Skin epidermis (tissue), 12 donors: ENCODE data around the gene MRPL37.
A peak's percentile ranks its signal among the peaks of the same experiment; 100 is the strongest.
"Not testable (repeated sequence)": the region's sequence is repeated elsewhere in the genome, so short reads cannot be mapped to it uniquely, and the experiment has no call there.

ENCODE experiments used
- H3K27ac ChIP-seq, 21 experiments: fragments of 200-600 bp; sonication (generic) in 11 of 21; one replicate each; pipeline ENCODE4 v1.5.0; 2020; ENCODE audit warnings: mild to moderate bottlenecking in 3 of 21, inconsistent platforms in 2 of 21, moderate library complexity in 2 of 21
- H3K4me3 ChIP-seq, 7 experiments: fragments of 200-600 bp; sonication (generic) in 2 of 7; one replicate each; pipeline ENCODE4 v1.5.0; 2020; ENCODE audit warnings: inconsistent platforms in 2 of 7, mild to moderate bottlenecking in 2 of 7, moderate library complexity in 1 of 7

The MRPL37 gene

DNA sequence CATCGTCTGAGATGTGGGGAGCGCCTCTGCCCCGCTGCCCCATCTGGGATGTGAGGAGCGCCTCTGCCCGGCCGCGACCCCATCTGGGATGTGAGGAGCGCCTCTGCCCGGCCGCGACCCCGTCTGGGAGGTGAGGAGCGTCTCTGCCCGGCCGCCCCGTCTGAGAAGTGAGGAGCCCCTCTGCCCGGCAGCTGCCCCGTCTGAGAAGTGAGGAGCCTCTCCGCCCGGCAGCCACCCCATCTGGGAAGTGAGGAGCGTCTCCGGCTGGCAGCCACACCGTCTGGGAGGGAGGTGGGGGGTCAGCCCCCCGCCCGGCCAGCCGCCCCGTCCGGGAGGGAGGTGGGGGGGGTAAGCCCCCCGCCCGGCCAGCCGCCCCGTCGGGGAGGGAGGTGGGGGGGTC, 33.2 kb downstream of the MRPL37 start:
- not testable (repeated sequence) for H3K4me3 ChIP-seq, H3K27ac ChIP-seq

DNA sequence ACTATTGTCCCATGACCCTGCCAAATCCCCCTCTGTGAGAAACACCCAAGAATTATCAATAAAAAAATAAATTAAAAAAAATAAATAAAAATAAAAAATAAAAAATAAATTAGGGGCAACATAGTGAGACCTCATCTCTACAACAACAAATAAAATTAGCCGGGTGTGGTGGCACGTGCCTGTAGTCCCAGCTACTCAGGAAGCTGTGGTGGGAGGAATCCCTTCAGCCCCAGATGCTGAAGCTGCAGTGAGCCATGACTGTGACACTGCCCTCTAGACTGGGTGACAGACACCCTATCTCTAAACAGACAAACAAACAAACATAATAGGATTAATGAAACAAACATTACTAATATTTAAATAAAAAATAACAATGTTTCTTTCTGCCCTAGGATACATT, 34.3 kb downstream of the MRPL37 start:
- H3K27ac ChIP-seq = no peak overlapping the region
- H3K4me3 ChIP-seq = no peak overlapping the region

GRCh38 chr1:54237586-54237985, 37.6 kb downstream of the MRPL37 start:
- H3K27ac ChIP-seq = no peak overlapping the region

GRCh38 chr1:54238353-54239034, 38.5 kb downstream of the MRPL37 start:
- peak overlapping the region in 2 of 21 experiments; percentile 26 to 38 for H3K27ac ChIP-seq
- no peak overlapping the region for H3K4me3 ChIP-seq

More at GRCh38 chr1:54237586-54237985, 37.6 kb downstream of the MRPL37 start:
- no peak overlapping the region for H3K4me3 ChIP-seq

DNA sequence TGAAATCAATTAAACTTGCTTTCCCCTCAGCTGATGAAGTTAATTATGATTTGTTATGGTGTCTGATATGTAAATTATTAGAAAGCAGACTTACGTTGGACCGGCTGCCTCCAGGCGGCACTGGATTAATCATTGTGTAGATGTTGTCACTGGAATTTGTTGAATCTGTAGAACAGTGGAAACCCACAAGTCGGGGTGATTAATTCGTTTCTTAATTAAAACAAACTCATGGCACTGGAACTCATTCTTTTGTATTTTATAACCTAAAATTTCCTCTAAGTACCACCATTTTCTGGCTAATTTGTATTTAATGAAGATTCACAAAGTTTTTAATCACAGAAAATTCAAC, 39.0 kb downstream of the MRPL37 start:
- H3K4me3 ChIP-seq = no peak overlapping the region
- H3K27ac ChIP-seq = peak overlapping the region in 2 of 21 experiments; percentile 26 to 38

DNA sequence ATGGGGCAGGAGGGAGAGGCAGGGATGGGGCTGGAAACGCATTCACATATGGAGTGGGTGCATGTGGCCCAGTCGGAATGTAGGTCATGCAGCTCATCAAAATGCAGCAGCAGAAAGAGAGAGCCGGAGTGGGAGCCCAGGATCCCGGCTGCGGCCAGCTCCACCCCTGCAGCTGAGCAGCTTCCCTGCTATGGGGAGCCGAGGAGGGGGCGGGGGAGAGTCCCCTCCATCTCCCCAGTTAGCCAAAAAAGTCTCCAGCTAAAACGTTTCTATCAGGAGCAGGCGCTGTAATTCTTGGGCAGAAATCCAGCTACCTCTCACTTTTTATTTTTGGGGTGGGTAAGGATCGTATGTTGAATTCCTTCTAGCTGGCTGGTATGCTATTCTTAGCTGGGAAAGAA, 39.7 kb downstream of the MRPL37 start:
- Histone ChIP-seq H3K4me3 (no peak overlapping the region), H3K27ac (no peak overlapping the region)

DNA sequence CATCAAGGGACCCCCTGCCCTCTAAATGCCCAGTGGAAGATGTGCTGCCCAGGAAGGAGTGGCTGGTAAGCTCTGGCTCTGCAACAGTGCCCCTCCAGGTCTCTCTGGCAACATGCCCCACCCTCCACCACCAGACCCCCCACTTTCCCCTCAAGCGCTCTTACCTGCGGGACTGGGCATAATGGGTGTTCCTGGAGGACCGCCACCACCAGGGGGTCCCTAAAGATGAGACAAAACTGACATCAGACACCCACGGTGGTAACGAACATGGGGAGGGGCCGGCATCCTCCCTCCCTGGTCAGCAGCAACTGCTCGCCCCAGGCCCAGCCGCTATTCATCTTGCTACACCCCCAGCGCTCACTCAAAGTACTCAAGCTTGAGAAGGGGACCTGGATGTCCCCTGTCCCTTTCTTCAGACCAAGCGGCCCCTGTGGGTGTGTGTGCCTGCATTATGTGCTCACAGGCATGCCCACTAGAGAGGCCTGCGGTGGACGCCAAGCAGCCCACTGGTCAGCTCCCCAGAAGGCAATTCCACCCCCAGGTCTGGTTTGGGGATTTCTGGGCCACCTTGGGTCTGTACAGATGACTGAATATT, 40.9 kb downstream of the MRPL37 start:
- no peak overlapping the region for H3K27ac ChIP-seq

GRCh38 chr1:54241364-54241763, 41.4 kb downstream of the MRPL37 start:
- peak overlapping the region in 1 of 21 experiments; percentile 19 for H3K27ac ChIP-seq
- no peak overlapping the region for H3K4me3 ChIP-seq

More for the DNA sequence above, 40.9 kb downstream of the MRPL37 start:
- no peak overlapping the region for H3K4me3 ChIP-seq

- Histone ChIP-seq H3K4me3 (no peak overlapping the region), H3K27ac (no peak overlapping the region)
Observed at GRCh38 chr1:54243022-54243421, 43.1 kb downstream of the MRPL37 start.

GRCh38 chr1:54244655-54245054, 44.7 kb downstream of the MRPL37 start:
- H3K27ac ChIP-seq = no peak overlapping the region

GRCh38 chr1:54245501-54245900, 45.5 kb downstream of the MRPL37 start:
- no peak overlapping the region for H3K27ac ChIP-seq
- no peak overlapping the region for H3K4me3 ChIP-seq

More at GRCh38 chr1:54244655-54245054, 44.7 kb downstream of the MRPL37 start:
- no peak overlapping the region for H3K4me3 ChIP-seq

DNA sequence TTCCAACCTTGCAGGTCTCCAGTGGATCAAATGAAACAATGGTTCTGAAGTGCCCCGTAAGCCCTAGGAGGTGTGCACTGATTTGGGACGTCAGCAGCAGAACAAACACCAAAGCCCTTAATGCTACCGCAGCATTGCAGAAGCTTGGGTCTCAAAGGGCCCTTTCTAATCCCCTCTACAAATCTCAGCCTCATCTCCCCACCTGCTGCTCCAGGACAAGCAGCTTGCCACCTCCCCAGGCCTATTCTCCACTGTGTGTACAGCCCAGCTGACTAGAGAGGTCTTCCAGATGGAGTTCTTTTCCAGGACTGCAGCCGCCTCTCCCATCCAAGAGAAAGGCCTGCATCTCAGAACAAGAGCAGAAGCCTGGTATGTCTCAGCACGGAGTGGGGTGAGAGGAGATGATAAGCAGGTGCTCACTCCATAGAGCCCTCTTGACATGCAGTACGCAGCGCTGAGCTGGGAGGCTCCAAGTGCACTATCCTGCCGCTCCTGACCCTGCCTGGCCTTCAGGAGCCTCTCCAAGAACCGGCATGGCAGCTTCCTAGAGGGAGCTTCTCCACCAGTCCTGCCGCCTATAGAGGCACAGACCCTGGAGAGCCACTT, 46.3 kb downstream of the MRPL37 start:
- Histone ChIP-seq H3K27ac (no peak overlapping the region), H3K4me3 (no peak overlapping the region)

DNA sequence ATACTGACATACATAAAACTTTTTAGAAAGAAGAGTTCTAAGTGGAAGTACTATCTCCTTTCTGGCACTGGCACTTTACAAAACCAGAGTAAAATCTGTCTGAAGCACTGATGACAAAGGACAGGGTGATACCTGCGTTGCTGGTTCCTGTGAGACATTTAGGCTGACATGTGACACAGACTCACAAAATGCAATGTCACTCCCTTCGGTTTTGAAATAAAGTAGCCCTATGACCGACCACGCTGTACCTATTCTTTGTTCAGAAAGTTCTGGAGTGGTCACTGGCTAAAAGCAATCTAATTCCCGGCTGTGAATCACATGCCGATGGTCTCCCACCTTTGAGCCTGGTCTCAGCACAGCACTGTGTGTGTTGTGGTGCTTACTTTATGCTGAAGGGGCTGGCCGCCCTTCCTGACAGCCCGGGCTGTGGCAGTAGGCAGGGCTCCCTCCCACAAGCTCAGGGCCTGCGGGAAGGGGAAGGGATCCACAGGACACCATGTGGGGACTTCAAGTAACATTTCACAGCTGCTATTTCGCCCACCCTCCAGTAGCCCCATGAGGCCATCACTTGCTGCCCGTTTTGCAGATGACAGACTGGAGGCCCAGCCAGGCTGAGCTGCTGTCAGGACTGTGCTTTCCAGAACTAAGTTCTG, 48.0 kb downstream of the MRPL37 start:
- Histone ChIP-seq H3K27ac (peak overlapping the region in 2 of 21 experiments; percentile 21 to 40), H3K4me3 (no peak overlapping the region)

DNA sequence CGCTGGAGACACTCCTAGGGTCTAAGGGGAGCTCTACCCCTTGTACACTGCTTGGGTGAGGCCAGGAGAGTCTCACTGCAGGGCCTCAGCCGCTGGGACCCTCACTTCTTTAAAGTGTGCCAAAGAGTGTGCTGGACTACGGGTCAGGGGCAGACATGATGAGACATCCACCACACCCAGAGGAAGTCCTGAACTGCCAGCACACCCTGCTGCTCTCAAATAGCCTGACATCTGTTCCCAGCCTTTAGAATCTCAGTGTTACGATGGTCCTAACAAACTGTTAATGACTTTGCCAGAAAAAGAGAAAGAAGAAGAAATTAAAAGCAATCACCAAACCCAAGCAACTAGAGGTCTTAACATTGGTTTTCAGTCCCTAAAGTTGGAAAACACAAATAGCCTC, 49.0 kb downstream of the MRPL37 start:
- Histone ChIP-seq H3K4me3 (no peak overlapping the region), H3K27ac (peak overlapping the region in 5 of 21 experiments; percentile 11 to 36 (median 21))

GRCh38 chr1:54249819-54250435, 50.0 kb downstream of the MRPL37 start:
- Histone ChIP-seq H3K4me3 (no peak overlapping the region), H3K27ac (peak overlapping the region in 9 of 21 experiments; percentile 11 to 68 (median 57))

DNA sequence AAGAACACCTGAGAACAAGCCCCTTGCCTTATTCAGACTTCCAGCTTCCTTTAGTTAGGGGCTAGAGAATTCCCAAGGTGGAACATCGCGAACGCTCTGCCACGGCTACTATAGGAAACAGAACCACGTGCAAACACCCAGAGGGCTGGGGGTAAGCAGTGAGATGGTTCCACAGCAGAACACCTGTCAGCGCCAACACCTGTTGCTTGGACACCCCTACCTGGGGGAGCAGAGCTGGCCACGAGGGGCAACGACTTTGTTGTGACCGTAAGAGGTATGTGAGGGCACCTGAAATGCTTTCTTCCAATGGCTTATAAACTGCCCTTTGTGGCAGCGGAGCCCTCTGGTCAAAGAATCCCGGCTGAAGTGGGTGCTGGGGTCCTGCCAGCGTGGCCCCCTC, 50.7 kb downstream of the MRPL37 start:
- H3K4me3 ChIP-seq = no peak overlapping the region
- peak overlapping the region in 9 of 21 experiments; percentile 11 to 69 (median 50) for H3K27ac ChIP-seq

DNA sequence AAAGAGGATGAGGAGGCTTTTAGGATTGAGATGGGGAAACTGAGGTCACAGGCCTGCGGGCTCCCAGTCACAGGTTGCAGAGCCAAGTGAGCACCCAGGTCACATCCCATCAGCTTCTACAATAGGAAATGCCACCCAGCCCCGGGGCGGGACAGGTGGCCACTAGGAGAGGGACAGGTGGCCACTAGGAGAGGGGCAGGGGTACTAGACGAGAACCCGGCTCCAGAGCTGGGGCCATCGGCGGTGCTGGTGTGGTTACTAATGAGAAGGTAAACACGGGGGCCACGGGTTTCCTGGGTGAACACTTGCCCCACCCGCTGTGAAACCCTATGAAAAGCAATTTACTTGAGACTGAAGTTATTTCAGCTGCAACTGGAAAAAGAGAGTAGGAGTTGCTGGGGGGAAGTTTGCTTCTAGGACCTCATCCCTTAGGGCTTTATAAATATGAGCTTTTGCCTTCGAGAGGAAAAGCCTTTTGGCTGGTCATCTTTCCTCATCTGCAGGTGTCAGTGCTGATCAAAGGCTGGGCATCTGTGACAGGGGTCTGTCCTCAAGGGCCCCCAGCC, 52.5 kb downstream of the MRPL37 start:
- Histone ChIP-seq H3K27ac (no peak overlapping the region), H3K4me3 (no peak overlapping the region)

DNA sequence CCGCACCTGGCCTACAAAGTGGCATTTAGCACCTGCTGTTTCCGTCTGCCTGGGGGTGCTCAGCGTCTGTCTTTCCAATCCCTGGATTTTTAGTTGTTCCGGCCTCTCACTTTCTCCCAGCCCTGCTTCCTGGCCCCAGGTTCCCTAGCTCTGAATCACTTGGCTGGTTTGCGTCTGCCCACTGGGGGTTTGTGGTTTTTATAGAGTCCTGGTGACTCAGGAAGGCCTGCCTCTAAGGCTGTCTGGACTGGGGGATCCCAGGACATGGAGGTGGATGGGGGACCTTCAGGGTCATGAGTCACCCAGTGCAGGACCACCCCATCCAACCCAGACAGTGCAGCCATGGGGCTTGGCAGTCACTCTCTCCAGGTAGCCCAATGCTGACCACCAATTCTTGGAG, 53.5 kb downstream of the MRPL37 start:
- Histone ChIP-seq H3K4me3 (no peak overlapping the region), H3K27ac (peak overlapping the region in 4 of 21 experiments; percentile 0 to 58 (median 36))

DNA sequence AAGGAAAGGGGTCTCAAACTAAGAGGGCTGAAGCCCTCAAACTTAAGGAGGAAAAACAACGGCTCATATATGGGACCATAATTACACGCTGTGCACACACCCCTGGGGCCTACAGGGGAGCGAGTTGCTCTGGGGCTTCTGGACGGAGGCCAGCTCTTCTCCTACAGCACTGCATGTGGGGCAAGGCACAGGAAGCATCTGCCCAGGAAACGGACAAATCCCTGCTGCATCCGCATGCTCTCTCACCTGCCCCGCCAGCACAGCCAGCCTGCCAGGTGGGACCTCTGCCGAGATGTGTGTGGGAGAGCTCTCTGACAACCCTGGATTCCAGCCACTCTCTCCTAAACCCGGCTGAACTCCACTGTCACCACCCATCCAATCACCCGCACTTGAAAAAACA, 54.1 kb downstream of the MRPL37 start:
- peak overlapping the region in 4 of 21 experiments; percentile 0 to 58 (median 36) for H3K27ac ChIP-seq
- H3K4me3 ChIP-seq = no peak overlapping the region
